Stimulated activated CD4-positive, alpha-beta T cell treated with anti-CD3 and anti-CD28 coated beads, Interleukin-4, amount 100 ng/mL, for 4 hours (primary cell): ENCODE results near the gene RXFP1.

Experiments used
- DNase-seq, 2 experiments: peaks; one replicate each; pipeline ENCODE4 v3.0.0-alpha.2; 2020

RXFP1 gene

DNA sequence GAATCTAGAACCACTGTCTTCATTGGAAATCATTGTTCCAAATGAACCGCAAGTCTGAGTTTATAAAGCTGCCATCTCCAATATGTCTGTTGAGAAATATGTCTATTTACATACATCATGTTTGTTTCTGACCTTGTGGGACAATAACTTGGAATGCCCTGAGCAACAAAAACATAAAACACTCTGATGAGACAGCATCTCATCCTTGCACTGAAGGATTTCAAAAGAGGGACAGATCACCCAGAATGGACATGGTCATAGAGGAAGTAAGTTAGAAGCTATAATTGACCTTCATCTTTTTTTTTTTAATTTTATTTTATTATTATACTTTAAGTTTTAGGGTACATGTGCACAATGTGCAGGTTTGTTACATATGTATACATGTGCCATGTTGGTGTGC, 22.5 kb downstream of the RXFP1 start:
- no peak for DNase-seq

DNA sequence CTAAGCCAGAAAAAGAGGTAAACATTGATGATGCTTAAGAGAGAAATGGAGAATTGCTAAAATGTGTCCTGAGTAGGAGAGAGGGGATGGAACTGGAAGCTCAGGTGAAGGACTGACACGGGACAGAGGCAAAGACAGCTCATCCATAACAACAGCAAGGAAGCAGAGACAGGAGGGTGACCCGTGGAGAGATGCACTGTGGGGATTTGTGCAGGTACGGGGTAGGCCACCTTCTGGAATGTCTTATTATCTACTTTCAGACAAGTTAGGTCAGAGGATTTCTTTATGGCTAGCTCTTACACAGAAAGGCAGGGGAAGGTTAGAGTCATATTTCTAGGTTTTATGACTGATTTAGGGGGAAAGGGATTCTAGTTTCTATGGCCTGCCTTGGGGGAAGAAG, 31.7 kb downstream of the RXFP1 start:
- no peak for DNase-seq

DNA sequence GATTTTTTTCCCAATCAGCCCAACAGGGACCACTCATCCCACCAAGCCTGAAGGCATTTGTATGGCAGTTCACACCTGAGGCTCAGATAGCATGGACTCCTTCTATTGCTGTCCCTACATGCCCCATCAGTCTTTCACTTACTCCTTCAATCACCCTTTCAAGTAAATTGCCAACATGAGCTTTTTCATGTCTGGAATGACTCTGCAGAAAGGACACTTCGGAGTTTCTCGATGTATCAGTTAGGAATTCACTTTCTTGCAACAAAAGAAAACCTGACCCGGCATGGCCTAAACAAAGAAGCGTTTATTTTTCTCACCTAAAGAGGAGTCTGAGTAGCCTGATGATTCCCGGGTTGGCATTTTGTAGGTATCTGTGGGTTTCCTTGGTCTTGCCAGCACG, 38.6 kb downstream of the RXFP1 start:
- DNase-seq: no peak

DNA sequence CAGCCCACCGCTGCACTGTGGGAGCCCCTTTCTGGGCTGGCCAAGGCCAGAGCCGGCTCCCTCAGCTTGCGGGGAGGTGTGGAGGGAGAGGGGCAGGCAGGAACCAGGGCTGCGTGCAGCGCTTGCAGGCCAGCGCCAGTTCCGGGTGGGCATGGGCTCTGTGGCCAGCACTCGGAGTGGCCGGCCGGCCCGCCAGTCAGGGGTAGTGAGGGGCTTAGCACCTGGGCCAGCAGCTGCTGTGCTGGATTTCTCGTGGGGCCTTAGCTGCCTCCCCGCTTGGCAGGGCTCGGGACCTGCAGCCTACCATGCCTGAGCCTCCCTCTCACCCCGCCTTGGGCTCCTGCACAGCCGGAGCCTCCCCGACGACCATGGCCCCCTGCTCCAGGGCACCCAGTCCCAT, 45.2 kb downstream of the RXFP1 start:
- no peak for DNase-seq

DNA sequence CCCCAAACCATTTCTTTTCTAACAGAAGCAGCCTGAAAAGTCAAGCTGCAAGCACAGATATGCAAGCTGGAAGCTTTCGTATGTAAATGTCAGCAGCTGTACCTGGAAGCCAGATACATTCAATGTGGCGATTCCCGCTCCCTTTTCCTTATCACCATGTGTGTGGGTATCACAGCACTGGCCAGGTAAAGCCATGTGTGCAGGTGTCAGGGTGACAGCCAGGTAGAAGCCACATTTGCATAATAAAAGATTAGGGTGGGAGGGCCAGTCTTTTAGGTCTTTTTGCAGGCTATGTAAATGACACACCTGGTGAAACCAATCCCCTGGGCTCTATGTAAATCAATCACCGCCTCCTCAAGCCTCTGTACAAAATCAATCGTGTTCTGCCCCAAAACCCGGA, 50.1 kb downstream of the RXFP1 start:
- DNase-seq: no peak

DNA sequence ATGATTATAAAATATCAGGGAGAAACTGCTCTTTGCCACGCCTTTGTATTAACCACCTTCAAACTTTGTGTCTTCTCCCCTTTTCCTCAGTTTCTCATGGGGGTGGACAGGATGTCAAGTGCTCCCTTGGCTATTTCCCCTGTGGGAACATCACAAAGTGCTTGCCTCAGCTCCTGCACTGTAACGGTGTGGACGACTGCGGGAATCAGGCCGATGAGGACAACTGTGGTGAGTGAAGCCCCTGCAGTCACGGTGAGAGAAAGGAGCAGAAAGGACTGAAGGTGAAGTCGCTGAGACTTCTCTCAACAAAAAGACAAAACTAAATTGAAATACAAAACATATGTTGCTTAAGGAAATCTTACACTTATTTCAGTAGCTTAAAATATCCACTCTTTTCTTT, 50.9 kb downstream of the RXFP1 start:
- DNase-seq: no peak

DNA sequence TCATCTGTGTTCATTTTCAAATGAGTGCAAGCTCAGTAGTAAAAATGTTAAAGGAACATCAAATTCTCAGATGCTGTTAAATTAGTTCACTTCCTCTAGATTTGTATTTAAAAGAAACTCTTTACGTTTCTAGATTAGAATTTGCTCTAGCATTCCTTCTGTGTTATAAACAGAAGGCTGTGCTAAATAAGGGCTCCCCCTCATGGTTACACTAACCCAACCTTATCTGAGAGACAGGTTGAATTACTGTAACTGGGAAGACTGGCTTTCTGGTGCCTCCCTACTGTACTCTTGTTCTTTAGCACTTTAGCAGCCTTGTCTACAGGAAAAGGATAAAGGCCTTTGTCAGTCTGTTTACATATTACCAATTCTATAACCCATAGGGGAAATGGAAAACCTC, 56.8 kb downstream of the RXFP1 start:
- no peak for DNase-seq

DNA sequence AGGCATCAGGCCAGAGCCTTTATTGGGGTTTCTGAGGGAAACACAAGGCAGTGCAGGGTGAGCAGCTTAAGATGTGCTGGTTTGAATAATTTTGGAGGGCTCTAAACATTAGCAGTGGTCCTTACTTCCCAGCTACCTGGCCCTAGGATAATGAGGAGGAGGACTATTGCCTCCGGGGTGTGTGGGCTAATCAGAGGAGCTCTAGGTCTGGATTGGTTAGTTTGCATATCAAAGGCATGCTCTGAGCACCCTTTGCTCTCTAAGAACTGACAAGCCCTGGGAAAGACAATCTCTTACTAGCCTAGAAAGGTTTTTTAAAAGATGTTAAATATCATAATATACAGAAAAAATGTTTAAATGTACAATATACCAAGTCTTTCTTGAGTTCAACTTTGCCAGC, 58.4 kb downstream of the RXFP1 start:
- DNase-seq: no peak

DNA sequence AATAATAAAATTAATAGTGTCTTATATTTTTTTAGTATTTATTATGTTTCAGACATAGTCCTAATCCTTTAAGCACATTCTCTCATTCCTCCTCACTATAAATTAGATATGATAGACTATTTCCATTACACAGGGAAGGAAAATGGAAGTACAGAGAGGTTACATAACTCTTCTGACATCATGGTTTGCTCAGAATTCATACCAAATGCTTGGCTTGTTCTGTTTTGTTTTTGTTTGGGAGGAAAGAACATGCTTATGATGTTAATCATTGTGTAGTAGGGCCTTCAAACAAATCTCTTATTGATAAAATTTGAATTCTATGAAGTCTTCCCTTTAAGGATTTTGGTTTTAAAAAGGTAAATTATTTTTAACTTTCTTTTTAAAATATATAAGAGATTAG, 59.5 kb downstream of the RXFP1 start:
- no peak for DNase-seq

DNA sequence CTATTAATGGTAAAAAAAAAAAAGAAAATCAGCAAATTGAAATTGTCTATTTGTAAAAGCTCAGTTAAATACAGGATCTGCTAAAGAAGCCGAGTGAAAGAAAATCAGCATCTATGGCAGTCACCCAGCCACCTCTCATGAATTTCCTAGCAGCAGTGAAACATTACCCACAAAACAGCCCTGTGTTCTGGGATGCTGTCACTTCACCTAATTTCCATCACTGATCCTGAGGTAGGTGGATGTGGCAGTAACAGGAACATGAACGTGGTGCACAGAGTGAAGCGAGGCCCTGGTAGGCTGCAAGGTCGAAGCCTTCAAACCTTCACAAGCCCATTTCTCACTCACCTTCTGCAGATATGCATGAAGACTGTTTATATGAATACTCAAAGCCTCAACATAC, 65.2 kb downstream of the RXFP1 start:
- DNase-seq: no peak

DNA sequence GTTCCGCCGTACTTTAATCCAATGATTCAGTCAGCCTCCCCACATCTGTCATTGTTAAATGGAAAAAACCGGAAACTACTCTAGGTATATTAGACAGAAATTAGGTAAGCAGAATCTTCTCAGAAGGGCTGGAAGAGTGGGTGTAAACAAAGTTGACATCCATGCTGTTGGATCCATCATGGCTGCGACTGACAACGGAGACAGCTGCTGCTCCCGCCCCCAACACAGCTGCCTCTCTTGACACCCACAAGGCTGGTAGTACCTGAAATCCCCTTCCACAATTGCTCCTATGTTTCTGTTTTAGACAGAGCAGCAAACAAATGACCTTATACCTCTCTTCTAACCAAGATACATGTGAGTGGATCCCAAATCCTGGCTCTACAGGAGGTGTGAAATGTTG, 66.6 kb downstream of the RXFP1 start:
- DNase-seq: no peak

DNA sequence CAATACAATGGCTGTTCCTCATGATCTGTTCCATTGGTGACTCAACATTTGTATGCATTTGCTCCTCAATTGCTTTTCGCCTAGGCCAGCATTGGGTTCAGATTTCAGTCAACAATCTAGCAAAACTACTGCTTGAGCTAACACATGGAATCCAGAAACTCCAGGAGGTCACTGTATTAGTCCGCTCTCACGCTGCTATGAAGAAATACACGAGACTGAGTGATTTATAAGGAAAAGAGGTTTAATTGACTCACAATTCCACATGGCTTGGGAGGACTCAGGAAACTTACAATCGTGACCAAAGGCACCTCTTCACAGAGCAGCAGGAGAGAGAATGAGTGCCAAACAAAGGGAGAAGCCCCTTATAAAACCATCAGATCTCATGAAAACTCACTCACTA, 67.1 kb downstream of the RXFP1 start:
- no peak for DNase-seq

DNA sequence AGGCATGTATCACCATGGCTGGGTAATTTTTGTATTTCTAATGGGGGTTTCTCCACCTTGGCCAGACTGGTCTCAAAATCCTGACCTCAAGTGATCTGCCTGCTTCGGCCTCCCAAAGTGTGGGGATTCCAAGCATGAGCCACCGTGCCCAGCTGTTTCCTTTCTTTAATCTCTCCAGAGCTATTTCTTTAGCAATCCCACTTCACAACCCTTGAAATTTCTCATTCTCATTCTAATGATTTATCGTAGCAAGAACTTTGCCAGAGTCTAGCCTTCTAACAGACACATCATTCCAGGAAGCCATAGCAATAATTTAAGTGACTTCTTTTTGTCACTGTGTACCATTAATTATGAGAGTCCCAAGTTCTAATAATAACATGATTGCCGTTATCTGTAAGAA, 68.6 kb downstream of the RXFP1 start:
- DNase-seq: no peak

DNA sequence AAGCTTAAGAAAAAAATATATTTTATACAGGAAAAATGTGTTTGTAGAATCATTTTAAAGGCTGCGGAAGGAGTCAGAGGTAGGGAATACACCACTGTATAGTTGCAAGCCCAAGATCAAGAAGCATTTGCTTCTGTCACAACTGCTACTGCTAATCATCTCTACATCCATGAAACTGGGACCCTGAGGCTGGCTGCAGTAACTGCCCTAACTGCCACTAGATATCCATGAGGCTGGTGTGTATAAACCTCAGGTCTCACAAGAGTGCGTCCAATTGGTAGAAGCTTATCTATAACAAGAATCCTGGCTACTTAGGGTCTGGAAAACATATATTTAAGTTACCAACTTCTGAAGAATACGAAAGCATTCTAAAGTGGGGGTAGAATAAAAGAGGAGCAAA, 69.1 kb downstream of the RXFP1 start:
- no peak for DNase-seq

DNA sequence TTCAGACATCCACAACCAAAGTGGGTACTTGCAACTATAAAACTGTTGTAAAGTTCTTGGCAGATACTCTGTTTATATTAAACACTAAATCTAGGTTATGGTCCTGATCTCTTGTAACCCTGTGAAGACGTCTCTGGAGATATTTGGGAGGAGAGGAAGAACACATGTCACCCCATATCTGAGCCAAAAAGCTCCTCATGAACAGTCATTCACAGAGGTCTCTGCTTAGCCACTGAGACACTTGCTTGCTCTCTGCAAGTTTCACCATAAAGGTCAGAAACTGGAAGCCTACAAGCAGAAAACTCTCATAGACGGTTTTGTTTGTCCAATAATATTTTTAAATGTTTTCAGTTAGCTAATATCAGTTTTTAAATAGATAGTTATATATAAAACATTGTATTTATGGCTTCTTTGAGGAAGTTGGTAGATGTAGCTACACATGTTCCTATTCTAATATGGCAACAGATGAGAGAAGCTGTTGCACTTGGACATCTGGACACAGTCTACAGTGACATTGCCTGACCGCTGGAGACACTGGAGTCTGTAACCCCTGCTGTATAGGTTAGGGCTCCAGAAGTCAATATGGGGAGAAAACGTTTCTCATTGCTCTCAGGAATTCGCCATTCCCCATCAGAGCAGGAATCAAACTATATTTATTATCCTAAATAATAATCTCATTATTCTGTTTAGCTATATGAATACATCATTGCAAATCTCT, 76.4 kb downstream of the RXFP1 start:
- no peak for DNase-seq

DNA sequence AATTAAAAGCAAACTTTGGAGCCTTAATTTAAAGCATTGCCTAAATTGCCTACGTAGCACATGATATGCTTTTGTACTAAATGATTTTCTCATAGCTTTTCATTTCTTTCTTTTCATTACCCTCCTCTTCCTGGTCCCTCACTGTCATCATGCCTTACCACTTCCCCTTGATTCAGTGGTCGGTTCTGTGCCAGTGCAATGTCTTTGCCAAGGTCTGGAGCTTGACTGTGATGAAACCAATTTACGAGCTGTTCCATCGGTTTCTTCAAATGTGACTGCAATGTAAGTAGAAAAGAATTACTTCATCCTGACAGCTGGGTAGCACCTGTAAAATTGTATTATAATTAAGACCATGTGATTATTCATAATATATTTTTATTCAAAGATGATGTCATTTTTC, 77.5 kb downstream of the RXFP1 start:
- DNase-seq: no peak

DNA sequence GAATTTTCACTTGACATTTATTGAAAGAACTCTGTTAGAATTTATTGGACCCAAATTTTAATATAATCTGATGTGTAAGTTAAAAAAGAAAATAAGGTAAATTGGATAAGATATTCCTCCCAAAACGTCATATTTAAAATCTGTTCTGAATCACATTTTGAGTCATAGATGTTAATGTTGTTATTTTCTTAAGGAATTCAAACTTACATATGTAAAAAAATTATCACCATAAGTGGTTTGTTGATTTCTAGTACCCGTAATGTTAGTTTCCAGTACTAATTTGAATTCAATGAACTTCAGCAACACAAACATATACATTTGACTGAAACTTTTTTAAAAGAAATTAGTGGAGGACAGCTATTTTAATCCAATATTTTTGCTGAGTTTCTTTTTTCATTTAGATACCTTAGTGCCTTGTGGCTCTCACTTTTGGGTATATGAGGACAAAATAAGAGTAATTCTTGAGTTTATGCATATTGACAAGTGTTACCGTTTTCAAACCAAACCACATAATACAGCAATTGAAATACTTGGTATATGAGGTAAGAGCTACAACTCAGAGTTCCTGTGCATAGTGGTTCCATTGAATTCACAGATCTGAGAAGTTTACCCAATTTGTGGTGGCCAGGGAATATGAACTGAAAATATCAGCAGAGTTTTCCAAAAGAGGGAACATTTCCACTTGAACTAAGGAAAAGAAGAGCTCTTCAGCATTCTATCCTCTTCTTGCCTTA, 78.2 kb downstream of the RXFP1 start:
- no peak for DNase-seq

DNA sequence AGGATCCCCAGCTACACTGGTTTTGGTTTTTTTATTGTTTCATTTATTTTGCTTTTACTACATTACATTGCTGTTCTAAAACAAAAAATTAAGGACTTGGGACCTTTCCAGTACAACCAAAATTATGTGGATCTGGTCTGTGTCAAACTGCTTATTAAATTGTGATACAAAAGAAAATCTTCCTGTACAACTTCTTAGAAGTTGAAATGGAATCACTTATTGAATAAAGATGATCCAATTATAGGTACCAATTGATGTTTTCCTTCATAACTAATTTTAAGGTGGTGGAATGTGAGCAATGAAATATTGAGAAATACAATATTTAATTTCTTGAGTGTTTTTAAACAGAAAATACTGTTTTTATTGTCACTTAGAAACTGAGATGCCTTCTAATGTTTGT, 82.7 kb downstream of the RXFP1 start:
- DNase-seq: no peak

DNA sequence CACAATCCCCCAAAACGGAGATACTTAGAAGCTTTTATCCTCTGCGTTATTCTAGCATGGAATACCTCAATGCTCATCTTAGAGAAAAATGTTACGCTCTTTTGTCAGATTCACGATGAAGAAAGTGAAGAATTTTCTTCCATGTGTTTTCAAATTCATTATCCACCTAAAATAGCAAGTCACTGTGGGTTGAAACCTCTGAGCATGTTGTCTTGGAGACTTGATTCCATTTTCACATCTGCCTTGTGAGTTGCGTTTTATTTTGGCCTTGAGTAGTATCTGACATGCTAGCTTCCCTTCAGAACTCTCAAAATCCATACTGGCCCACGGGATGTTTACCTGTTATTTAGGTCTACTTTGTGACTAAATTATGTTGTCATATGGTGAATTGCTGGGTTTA, 83.7 kb downstream of the RXFP1 start:
- no peak for DNase-seq

DNA sequence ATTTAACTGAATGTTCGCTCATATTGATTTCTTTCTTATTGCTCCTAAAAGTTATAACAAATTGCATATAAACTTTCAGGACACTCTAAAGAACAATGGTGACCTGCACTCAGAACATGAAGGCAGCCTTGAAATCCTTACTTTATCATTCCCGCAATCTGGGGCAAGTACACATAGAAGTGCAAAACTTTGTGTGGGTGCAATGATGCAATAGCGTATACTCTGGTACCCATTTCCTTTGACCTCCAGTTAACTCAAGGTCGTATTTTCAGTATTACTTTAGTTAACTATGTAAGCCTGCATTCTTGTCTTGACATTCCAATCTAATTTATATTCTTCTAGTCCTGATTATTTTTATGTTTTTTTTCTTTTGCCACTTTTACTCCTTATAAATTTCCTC, 85.3 kb downstream of the RXFP1 start:
- DNase-seq: no peak

DNA sequence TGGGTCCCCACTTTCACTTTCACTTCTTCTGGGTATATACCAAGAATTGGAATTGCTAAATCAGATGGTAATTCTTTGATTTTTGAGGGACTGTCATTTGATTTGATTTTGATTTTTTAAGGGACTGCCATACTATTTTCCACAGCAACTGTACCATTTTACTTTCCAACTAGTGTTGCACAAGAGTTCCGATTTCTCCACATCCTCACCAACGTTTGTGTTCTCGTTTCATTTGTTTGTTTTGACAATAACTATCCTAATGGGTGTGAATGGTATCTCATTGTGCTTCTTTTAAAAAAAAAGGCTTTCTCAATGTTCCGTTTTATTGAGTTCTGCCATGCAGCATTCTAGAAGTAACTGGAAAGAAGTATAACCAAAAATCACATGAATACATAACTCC, 87.4 kb downstream of the RXFP1 start:
- no peak for DNase-seq

DNA sequence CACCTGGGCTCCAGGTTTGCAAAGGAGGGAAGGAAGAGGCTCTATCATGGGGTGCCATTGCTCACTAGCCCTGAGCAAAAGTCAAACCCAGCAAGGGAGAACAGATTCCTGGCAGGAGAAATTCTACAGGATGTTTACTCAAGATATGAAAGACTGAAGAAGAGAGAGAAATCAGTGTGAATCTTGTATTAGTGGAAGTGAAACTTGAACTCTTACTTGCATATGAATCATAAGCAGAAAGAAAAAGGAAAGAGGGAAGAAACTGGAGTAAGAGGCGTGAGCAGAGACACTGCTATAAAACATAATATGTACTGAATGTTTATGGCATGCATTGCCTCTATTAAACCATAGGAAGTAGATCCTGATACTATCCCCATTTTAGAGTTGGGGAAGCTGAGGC, 89.1 kb downstream of the RXFP1 start:
- no peak for DNase-seq

DNA sequence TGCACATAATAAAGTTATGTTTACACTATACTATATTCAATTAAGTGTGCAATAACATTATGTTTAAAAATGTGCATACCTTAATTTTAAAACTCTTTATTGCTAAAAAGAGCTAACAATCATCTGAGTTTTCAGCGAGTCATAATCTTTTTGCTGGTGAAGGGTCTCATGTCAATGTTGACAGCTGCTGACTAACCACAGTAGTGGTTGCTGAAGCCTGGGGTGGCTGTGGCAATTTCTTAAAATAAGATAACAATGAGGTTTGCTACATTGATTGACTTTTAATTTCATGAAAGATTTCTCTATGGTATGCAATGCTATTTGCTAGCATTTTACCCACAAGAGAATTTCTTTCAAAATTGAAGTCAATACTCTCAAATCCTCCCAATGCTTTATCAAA, 91.4 kb downstream of the RXFP1 start:
- no peak for DNase-seq

DNA sequence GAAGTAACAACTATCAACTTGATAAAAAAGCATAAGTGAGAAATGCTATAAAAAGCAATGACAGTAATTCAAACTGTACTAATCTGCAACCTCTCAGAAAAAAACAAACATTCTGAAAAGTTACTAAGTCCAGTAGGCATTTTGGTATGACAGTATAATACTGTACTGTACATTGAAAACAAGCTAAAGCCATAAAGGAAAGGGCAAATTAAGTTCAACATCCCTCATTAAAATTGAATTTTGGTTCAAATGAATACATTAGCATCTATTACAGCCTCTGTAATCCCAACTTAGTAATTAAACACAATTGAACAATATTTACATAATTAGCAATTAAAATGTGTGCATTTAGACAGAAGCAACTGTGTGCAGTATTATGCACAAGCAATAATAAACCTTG, 96.3 kb downstream of the RXFP1 start:
- DNase-seq: no peak

DNA sequence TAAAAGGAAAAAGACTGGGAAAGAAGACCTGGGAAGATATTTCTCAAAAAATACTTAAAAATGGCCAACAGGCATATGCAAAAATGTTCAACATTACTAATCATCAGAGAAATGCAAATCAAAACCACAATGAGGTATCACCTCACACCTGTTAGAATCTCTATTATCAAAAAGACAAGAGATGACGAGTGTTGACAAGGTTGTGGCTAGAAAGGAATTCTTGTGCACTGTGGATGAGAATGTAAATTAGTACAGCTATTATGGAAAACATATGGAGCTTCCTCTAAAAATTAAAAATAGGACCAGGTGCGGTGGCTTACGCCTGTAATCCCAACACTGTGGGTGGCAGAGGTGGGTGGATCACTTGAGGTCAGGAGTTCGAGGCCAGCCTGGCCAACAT, 100.0 kb downstream of the RXFP1 start:
- no peak for DNase-seq
